HK-2 (cell line): ENCODE results near the gene CYP2U1.
"Not testable (repeated sequence)": the region's sequence is repeated elsewhere in the genome, so short reads cannot be mapped to it uniquely, and the experiment has no call there.

ENCODE experiments used
- DNase-seq: peaks from one replicate; pipeline ENCODE4 v3.0.0-alpha.2; 2018; ENCODE audit not compliant: unreplicated experiment

The CYP2U1 gene

GRCh38 chr4:107930821-107931774 is at the start of gene CYP2U1:
Gene CYP2U1, plus strand, starts transcription at chr4:107931549. Its CDS starts 95 bp downstream, at chr4:107931644.
- DNase-seq: peak; percentile 81

GRCh38 chr4:107885865-107886264 is 45.5 kb upstream of the CYP2U1 start:
- DNase-seq: no peak

DNA sequence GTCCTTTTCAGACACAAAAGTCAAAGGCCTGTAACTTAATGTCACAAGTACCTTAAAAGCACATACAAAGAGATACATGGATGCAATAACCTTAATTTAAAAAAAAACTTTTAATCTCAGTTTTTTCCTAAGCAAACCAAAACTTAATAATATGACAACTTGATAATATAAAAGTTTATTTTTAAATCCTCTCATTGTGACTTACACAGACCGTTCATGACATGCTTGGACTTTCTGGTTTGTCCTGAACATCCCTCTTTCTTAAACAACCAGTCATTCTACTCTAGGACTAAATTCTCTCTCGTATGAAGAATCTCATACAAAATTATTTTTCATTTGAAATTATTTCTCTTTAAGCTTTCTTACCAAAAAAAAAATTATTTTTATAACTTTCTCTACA is 43.1 kb upstream of the CYP2U1 start:
- DNase-seq: no peak

DNA sequence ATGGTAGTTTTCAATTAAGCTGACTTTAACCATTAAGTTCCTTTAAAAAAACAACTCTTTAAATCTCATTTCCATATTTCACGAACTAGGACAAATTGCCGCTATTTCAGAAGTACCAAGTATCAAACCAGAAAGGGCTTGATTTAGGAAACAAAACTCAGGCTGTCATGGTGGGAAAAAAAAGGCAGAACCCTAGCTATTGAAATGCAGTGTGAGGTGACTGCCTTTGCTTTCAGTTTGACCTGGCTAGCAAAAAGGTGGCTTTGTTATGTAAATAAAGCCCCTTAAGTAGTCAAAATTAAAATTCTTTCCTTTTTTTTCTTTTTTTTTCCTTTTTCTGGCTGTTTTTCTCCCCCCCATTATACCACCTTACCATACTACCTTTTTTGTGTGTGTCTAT is 40.6 kb upstream of the CYP2U1 start:
- no peak for DNase-seq

DNA sequence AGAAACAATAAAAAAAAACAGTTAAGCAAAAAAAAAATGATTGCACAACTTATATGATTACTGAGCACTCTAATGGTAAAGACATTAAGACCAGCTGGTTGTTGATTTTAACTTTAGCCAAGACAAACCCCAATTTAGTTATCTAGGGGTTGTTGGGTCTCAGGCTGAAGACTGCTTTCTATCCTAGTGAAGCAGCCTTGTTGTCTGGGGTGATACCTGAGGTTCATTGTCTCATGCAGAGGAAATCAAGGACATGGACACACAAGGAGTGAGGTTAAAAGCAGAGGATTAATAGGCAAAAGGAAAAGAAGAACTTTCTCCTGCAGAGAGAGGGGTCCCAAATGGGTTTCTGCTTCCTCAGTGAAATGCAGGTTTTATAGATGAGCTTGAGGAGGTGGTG is 40.0 kb upstream of the CYP2U1 start:
- no peak for DNase-seq

- no peak for DNase-seq
Observed at GRCh38 chr4:107893171-107894137, 37.9 kb upstream of the CYP2U1 start.

- no peak for DNase-seq
Observed at GRCh38 chr4:107894138-107894603, 37.2 kb upstream of the CYP2U1 start.

DNA sequence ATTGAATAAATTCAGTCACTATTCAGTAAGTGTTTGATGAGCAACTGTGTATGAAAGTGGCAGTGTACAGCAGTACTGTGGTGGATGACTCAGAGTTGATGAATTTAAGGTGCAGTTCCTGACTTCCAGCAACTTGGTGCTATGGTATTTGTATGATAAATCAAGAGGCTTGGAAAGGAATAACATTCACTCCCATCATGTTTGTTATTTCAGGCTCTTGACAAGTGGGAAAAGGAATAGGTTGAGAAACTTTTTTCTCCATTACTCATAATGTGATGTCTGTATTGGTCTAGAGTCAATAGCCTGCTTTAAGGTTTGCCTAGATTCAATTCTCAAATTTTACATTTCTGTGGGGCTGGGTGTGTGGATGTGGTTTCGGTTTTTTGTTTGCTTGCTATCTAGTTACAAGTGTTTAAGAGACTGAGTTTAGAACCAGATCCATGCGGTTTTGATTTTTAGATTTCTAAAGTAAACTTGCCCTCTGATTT is 35.1 kb upstream of the CYP2U1 start:
- peak; percentile 28 for DNase-seq

GRCh38 chr4:107896646-107897045 is 34.7 kb upstream of the CYP2U1 start:
- no peak for DNase-seq

DNA sequence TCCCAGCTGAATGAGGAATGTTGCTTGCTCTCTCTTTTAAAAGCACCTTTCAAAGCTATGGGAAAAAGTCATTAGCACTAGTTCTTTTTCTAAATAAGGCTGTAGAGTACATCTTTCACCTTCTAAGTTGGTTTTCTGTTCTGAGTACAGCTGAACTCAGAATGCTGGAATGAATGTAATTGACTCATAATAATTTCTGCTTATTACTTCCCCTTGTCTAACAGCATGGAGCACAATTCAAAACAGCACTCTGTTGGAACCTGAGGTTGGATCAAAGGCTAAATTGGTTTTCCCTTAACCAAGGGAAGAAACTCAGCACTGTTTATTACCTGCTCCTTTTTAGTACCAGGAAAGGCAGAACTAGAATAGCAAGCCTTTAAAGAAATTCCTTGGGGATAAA is 33.5 kb upstream of the CYP2U1 start:
- no peak for DNase-seq

DNA sequence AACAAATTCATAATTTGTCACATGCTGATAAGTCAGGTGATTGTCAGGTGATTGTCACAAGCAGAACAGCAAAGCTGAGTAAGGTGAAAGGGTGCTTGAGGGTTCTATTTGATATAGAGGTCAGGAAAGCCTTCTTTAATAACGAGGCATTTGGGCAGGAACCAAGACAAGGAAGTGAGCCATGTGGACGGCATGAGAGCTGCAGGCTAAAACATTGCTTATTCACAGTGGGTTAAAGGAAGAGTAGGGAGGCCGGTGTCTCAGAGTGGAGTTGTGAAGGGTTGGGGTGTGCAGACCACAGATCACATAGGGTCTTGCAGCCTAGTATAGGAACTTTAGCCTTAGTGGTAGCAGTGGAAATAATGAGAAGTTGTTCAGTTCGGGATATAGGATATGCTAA is 31.3 kb upstream of the CYP2U1 start:
- DNase-seq: no peak

- DNase-seq: no peak
Observed at GRCh38 chr4:107900508-107900907, 30.8 kb upstream of the CYP2U1 start.

GRCh38 chr4:107901213-107901934 is 30.0 kb upstream of the CYP2U1 start:
- DNase-seq: no peak

DNA sequence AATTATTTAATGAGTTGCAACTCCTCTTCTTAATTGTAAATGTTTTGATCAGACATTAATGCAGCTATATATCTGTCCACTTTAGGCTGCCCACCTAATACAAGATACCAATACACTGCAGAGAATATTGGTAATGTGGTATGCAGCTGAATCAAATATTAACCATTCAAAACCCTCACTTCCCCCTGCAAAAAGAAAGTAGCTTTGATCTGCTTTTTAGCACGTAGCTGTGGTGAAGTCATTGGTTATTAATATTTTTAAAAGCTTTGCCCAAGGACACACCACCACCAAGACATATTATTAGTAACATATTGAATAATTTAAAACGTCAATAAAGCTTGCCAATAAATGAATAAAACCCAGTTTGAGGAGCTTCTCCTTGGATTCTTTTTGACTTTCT is 28.6 kb upstream of the CYP2U1 start:
- no peak for DNase-seq

GRCh38 chr4:107905082-107905481 is 26.3 kb upstream of the CYP2U1 start:
- DNase-seq: not testable (repeated sequence)

DNA sequence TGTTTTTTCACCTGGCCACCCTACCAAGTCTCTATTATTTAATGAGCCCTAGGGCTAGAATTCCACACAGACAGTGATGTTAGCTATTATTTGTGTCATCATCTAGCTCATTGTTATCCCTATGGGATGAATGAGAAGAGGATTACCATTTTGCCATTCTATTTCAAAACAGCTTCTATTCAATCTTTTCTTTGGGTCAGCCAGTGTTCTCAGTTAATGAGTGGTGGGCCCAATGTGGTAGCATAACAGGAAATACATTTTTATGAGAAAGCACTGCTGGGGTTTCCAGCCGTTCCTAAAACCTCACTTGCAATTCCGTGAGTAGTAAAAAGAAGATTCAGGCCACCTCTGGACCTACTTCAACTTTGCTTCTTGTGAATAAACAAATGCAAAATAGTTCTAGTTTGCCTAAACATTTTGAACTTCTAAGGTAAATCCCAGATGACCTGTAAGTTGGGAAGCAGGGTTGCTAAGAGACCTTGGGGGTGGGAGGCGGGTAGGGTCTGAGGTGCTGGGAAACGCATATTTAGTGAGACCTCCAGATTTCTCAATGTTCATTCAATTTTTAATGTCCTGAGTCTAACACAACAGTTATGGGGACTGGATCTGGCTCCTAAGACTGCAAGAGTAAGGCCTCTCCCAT is 24.8 kb upstream of the CYP2U1 start:
- no peak for DNase-seq

DNA sequence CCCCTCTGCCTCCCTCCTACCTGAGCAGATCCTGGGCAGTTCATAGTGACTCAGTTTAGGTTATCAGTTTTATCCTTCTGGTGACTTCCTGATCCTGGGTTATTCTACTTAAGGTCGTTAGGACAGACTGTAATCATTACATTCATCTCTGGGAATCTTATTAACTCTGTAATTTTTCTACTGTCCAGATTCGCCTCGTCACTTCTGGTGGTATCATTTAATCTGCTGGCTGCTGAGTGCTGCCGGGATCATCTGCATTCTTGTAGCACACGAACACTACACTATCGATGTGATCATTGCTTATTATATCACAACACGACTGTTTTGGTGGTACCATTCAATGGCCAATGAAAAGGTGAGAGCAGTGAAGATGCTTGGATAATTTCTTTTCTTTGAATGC is 23.0 kb upstream of the CYP2U1 start:
- no peak for DNase-seq

GRCh38 chr4:107913283-107913899 is 18.0 kb upstream of the CYP2U1 start:
- DNase-seq: no peak

- DNase-seq: no peak
Observed at GRCh38 chr4:107915220-107915619, 16.1 kb upstream of the CYP2U1 start.

DNA sequence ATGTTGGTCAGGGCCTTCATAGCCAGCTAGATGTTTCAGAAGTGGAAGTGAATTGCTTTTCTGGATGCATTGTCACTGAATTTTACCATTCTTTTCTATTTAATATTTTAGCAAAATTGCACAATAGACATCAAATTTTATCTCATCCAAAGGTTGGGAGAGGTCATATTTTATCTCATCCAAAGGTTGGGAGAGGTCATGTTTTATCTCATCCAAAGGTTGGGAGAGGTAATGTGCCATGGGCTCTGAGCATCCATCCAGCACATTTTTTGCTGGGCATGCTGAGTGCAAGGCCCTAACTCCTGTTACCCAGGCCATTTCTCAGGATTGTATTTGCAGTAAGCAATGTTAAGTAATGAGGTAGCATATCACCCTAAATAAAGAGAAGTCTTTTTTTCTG is 14.7 kb upstream of the CYP2U1 start:
- no peak for DNase-seq

GRCh38 chr4:107917500-107917899 is 13.8 kb upstream of the CYP2U1 start:
- DNase-seq: no peak
